Nucleus accumbens (tissue), 56 donors: ENCODE data around the gene PTCD3.

Experiments
- DNase-seq, 56 donors: peaks; one replicate each; lab custom pipeline; 2025; lab: John Stamatoyannopoulos, UW

The PTCD3 gene

GRCh38 chr2:86079981-86080911 is 25.8 kb upstream of the PTCD3 start:
- DNase-seq: peak in 50 of 56 donors; percentile 3 to 85 (median 46)

- DNase-seq: no peak
These were observed 24.3 kb upstream of the PTCD3 start for GRCh38 chr2:86081724-86082123.

DNA sequence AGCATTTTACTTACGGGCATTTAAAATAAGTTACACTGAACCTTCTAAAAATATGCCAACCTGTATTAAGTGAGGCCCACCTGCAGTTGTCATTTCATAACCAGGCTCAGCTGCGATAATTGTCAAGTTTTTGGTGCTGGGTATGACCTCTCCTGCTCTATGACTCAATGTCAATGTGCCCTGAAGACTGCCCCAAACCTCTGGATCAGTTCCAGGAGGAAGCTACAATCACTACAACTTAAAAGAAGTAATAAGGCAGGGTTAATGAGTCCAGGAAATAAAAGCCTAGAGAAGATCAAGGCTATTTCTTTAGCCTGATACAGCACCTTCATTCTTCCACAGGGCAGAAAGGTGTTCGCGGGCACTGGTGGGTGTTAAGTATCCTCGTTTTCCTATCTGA is 23.3 kb upstream of the PTCD3 start:
- DNase-seq: no peak

- DNase-seq: no peak
These were observed 17.8 kb upstream of the PTCD3 start for GRCh38 chr2:86087936-86088850.

DNA sequence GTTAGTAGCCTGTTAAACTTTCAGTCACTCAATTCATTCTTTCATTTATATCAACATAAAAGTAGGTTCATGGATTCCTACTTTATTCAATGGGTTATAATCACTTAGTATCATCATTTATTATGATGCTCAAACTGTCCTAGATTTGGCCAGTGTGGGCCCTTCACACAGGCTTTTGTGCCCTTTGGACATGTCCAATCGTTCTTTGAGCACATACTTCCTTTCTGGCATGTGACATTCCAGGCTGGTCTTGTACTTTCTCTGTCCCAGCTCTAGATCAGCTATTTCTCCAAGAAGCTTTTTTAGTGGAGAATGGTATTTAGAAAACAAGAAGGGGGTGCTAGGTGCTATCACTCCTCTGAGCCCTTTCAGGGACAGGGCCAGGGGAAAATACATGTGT is 11.8 kb upstream of the PTCD3 start:
- no peak for DNase-seq

DNA sequence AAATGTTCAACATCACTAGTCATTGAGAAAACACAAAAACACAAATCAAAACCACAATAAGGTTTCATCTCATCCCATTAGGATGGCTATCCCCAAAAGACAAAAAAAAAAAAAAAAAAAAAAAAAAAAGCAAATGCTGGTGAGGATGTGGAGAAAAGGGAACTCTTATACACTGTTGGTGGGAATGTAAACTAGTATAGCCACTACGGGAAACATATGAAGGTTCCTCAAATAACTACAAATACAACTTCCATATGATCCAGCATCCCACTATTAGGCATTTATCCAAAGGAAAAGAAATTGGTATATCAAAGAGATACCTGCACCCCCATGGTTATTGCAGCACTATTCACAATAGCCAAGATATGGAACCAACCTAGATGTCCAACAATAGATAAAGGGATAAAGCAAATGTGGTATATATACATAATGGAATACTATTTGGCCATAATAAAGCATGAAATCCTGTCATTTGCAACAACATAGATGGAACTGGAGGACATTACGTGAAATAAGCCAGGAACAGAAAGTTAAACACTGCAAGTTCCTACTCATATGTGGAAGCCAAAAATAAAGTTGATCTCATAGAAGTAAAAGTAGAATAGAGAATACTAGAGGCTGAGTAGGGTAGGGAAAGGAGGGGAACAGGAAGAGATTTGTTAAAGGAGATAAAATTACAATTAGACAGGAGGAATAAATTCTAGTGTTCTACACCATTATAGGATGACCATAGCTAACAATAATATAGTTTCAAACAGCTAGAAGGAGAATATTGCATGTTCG is 8.7 kb upstream of the PTCD3 start:
- DNase-seq: no peak

DNA sequence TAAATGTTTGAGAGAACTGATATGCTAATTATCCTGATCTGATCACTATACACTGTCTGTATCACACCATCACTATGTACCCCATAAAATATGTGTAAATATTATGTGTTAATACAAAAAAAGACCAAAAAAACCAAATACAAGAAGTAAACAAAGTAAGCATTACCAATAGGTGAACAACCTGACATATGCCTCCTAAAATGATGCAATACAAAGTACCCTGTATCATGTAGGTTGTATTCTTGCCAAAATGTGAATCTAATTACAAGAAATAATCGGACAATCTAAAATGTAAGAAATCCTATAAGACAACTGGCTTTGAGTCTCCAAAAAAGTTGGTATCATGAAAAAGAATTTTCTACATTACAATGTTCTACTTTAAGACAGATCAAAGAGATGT is 8.1 kb upstream of the PTCD3 start:
- no peak for DNase-seq

GRCh38 chr2:86102157-86102556 is 3.9 kb upstream of the PTCD3 start:
- no peak for DNase-seq

GRCh38 chr2:86105252-86105968 is 625 bp upstream of the PTCD3 start, which contains the start of gene POLR1A:
TSS of gene POLR1A (minus strand) at chr2:86105886. CDS start at chr2:86105776, 110 bp downstream.
- DNase-seq: peak; percentile 55 to 99 (median 94)

DNA sequence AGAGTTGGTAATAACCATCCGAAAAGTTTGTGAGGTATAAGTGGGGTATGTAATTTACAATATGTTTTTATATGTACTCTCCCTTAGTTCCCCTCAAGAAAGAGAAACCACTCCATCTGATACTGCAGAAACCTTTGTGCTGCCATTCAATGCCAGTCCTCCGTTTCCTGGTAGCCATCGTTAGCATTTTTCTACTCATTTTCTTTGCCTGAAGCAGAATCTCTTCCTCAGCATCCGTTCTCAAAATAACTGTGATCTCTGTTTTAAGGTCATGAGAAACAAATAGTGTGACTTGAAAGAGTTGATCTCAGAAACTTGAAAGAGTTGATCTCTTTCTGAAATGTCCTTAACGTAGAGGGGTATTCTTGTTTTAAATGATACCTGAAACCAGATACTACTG is 996 bp downstream of the PTCD3 start:
- DNase-seq: no peak

DNA sequence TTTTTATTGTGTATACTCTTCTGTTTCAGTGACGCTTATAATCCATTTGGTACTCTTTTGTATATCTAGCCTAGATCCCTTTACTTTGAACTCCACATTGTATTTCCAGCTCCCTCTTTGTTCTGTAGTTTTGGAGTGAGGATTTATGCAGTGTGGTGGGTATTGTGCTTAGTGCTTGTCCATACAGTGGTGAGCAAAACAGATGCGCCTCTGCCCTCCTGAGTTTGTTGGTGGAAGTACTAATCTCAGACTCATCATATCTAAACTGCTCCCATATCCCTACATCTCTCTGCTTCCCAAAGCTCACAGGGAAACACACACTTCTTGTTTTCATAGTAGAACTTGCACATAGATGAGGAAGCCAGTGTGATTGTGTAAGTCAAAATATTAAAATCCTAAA is 12.1 kb downstream of the PTCD3 start:
- DNase-seq: no peak

DNA sequence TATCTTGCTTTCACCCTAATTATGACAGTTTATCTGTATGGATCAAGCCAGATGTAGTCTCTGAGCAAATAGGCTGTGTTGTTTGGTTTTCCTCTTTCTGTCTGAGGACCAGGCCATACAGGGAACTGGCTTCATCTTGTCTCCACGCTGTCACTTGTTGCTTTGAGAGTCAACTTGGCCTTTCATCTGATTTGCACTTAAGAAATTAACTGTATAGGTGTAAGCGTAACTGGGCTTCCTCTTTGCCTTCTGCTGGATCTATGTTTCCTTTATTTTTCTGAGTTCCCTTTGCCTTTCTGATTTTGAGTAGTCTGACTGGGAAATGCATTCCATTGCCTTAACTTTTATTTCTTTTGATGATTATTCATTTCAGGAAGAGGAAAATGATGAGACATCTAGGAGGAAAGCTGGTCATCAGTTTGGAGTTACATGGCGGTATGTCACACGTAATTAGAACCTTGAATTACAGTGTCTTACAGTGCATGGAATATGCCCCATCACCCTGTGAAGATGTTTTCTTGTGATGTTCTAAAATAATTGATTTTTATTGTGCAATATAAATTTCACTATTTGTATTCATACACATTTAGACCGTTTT is 17.4 kb downstream of the PTCD3 start:
- no peak for DNase-seq

DNA sequence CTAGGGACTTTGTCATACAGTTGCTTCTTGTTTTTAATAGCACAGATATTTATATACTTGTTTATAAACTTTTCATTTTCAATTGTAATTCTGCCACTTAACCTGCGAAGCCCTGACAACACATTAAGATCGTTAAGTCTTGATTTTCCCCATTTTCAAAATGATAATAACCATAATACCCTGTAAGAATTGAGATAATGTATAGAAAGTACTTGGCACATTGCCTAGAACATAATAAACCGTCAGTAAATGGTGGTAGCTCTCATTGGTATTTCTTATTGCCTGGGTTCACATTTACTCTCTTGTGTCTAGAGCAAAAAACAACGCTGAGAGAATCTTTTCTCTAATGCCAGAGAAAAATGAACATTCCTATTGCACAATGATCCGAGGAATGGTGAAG is 18.6 kb downstream of the PTCD3 start:
- DNase-seq: no peak

DNA sequence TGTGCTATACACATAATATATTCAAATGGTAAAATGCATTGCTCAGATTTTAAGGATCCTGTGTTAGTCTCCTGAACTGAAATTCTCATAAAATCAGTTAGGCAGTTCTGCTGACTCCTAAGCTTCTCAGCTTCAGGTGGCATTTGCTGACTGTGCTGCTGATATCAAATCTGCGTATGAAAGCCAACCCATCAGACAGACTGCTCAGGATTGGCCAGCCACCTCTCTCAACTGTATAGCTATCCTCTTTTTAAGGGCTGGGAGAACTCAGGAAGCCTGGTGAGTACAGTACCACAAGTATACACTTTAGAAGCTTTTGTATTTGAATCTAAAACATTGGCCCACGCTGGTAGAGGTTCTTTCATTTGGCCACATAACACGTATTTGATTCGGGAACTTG is 28.7 kb downstream of the PTCD3 start:
- DNase-seq: no peak

DNA sequence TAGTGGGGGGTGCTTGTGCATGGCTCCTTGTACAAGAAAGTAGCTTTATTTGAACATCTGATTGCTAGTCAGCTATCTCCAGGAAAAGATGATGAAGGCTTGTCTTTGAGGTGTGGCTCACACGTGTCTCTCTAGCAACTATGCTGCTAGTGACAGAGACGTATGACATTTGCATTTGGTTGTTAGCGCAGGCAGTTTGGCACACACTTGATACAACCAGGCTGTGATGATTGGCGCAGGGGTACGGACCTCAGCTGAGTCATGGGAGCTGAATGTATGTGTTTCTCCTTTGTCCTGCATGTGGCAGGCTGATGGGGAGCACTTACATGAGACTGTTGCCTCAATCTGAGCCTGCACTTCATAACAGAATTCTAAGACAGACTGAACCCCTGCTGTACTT is 29.6 kb downstream of the PTCD3 start:
- peak in 32 of 56 donors; percentile 2 to 72 (median 14) for DNase-seq

GRCh38 chr2:86136141-86136540 is 30.1 kb downstream of the PTCD3 start:
- DNase-seq: no peak

DNA sequence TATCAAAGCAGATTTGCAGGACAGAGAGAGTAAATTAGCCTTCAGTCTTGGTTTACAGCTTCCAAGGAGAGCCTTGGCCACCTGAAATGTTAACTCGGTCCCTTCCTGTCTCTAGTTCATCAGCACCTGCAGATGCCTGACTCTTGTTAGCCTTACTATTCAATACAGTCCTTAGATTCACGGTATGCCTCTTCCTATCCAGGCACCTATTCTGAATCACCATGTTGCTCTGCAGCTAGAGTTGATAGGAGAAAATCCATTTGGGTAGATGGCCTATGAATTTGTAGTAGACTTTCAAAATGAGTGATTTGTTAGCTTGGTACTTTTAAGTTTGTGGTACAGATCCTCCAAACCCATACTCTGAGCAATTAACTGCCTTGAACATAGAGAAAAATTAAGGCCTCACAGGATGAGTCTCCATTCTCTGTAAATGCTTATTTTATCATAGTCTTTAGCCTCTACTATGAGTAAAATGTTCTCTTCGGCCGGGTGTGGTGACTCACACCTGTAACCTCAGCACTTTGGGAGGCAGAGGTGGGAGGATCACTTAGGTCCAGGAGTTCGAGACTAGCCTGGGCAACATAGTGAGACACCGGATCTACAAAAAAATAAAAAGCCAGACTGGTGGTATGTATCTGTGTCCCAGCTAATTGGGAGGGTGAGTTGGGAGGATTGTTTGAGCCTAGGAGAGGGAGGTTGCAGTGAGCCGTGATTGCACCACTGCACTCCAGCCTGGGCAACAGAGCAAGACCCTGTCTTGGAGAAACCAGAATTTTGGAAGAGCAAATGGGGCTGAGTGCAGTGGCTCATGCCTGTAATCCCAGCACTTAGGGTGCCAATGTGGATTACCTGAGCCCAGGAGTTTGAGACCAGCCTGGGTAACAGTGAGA is 32.9 kb downstream of the PTCD3 start:
- no peak for DNase-seq

GRCh38 chr2:86139981-86140380 is 33.9 kb downstream of the PTCD3 start:
- DNase-seq: no peak
